ENCODE results near the gene ASCC1.
"Not testable (repeated sequence)": the region's sequence is repeated elsewhere in the genome, so short reads cannot be mapped to it uniquely, and the experiment has no call there.

Gene ASCC1

DNA sequence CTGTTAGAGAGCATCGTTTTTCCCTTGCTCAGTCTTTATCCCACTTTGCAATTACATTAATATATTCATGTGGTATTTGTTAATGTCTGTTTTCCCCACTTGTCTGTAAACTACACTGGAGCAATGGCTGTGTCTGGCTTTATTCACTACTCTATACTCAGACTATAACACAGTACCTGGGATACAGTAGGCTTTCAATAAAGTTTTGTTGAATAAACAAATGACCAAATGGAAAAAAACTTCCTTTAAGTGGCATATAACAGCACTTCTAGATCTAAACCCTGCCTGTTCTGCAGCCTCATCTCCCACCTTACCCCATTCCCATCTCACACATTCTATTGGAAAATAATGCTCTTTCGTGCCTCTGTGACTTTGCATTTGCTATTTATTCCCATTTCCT is 70.4 kb downstream of the ASCC1 start:
- Mint-ChIP-seq H3K27ac (no peak overlapping the region), H3K4me1 (peaks cover 27% of the 10 kb centered on the region), H3K4me3 (no peak overlapping the region), H3K27me3 (no peaks in the 10 kb centered on the region), H3K9me3 (no peaks in the 10 kb centered on the region)
- ATAC-seq, result no peak
- no peak for DNase-seq

DNA sequence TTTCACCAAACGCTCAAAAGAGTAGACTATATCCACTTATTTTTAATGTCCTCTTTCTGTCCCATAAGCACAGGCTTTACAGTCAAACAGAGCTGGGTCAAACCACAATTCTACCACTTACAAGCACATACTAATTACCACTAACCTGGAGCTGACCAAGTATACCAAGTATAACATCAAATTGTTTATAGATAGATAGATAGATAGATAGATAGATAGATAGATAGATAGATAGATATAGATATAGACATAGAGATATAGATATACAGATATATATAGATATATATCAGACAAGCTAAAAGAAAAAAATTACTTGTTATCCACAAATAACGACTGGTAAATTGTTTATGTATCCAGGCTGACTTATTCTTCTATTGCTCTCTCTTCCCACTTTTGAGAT is 75.2 kb downstream of the ASCC1 start:
- DNase-seq, result no peak
- Mint-ChIP-seq H3K4me3 (no peak overlapping the region), H3K27ac (peak overlapping the region in 1 of 2 donors; percentile 62), H3K27me3 (no peaks in the 10 kb centered on the region), H3K4me1 (peaks cover 9% of the 10 kb centered on the region), H3K9me3 (no peaks in the 10 kb centered on the region)
- ATAC-seq, result no peak

DNA sequence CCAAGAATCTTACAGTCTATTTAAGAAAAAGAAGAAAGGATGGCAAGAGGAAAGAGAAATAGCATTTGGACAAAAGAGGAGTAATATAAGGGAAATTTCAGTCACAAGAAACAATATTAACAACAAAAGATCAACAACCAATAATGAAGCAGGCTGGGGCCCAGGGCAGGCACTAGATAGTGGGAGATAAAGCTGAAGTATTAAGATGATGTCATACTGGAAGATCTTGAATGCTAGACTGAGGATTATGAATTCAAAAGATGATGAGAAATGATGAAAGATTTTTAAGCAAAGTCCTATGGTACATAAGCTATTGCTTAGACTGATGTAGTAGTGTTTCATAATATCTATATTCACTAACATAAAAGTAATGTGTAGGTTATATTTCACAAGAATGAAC is 75.9 kb downstream of the ASCC1 start:
- no peaks in the 10 kb centered on the region for H3K27me3 Mint-ChIP-seq
- ATAC-seq (no peak), DNase-seq (no peak)
- no peak overlapping the region for H3K4me3 Mint-ChIP-seq
- H3K27ac Mint-ChIP-seq, result no peak overlapping the region
- peaks cover 15% of the 10 kb centered on the region for H3K4me1 Mint-ChIP-seq
- no peaks in the 10 kb centered on the region for H3K9me3 Mint-ChIP-seq

DNA sequence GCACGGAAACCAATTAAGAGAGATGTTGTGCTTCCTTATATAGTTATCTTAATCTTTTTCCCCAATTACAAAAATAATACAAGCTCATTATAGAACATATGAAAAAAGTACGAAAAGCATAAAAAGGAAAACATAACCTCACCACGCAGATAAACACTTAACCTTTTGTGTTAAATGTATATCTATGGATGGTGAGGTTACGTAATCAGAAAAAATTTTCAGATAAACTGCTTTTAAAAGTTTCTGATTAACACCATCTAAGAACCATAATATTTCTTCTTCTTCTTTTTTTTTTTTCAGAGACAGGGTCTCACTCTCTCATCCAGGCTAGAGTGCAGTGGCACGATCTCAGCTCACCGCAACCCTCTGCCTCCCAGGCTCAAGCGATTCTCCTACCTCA is 78.5 kb downstream of the ASCC1 start:
- H3K27ac Mint-ChIP-seq, result no peak overlapping the region
- peaks cover 40% of the 10 kb centered on the region for H3K4me1 Mint-ChIP-seq
- no peak for ATAC-seq

DNA sequence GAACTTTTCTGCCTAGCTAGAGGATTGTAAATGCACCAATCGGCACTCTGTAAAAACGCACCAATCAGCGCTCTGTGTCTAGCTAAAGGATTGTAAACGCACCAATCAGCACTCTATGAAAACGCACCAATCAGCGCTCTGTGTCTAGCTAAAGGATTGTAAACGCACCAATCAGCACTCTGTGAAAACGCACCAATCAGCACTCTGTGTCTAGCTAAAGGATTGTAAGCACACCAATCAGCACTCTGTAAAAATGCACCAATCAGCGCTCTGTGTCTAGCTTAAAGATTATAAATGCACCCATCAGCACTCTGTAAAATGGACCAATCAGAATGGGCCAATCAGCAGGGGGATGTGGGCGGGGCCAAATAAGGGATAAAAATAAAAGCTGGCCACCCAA is 79.9 kb downstream of the ASCC1 start:
- DNase-seq, H3K4me3 Mint-ChIP-seq, H3K27me3 Mint-ChIP-seq, ATAC-seq, H3K27ac Mint-ChIP-seq, H3K9me3 Mint-ChIP-seq: not testable (repeated sequence)
- H3K4me1 Mint-ChIP-seq, result peaks cover 48% of the 10 kb centered on the region

More for the DNA sequence above, 78.5 kb downstream of the ASCC1 start:
- Mint-ChIP-seq H3K9me3 (no peaks in the 10 kb centered on the region), H3K27me3 (no peaks in the 10 kb centered on the region), H3K4me3 (no peak overlapping the region)
- no peak for DNase-seq

DNA sequence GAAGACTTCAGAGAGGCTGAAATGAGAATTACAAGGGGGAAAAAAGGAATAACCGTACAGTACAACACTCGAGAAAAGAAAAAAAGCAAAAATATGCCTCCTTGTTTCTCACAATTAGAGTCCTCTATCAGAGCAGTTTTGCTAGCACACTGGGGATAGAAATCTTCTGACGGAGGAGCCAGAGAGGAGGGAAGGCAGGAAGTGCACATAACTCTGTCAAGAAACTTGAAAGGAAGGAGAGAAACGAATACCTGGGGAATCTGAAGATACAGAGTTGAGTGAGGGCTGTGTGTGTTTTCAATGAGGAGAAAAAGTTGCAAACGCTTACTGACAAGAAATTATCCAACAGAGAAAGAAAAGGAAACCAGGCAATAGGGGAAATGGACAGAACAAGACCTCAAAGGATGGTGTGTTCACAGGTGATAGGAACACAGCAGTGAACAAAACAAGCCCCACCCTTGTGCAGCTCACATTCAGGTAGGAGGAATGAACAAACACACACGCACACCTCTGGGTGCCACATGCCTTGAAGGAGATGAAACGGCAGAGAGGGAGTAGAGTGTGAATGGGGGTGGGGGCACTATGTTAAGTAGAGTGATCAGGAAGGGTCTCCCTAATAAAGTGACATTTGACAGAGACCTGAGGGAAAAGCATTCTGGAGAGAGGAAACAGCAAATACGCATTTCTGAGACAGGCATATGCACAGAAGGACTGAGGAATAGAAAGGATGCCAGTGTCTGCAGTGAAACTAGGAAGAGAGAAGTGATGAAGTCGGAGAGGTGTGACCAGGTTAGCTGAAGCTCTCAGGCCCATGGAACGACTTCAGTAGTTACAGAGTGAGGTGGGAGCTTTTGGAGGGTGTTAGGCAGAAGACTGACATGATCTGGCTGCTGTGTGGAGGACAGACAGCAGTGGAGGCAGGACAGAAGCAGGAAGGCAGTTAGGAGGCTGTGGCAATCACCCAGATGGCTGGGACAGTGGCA is 81.0 kb downstream of the ASCC1 start:
- Mint-ChIP-seq H3K9me3 (no peaks in the 10 kb centered on the region), H3K27ac (peak overlapping the region in 1 of 2 donors; percentile 90), H3K27me3 (no peaks in the 10 kb centered on the region), H3K4me1 (peaks cover 45% of the 10 kb centered on the region), H3K4me3 (peak overlapping the region; percentile 2 to 30)
- no peak for ATAC-seq
- DNase-seq, result no peak

DNA sequence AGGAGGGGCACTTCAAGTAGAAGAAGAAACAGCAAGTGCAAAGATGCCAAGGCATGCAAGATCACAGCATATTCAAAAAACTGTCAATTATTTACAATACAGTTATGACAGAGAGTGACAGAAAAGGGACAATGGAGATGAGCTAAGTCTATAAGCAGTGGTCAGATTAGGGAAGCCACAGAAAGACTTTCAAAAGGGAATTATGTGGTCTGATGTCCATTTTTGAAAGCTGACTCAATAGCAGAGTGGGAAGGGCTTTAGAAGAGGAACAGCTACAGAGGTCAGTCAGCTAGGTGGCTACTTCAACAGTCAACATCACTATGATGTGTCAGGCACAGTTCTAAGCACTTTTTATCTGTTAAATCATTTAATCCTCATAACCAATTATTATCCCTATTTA is 82.6 kb downstream of the ASCC1 start:
- ATAC-seq (peak; percentile 71), DNase-seq (no peak)
- Mint-ChIP-seq H3K4me3 (no peak overlapping the region), H3K4me1 (peaks cover 46% of the 10 kb centered on the region), H3K27me3 (no peaks in the 10 kb centered on the region), H3K27ac (no peak overlapping the region), H3K9me3 (no peaks in the 10 kb centered on the region)

DNA sequence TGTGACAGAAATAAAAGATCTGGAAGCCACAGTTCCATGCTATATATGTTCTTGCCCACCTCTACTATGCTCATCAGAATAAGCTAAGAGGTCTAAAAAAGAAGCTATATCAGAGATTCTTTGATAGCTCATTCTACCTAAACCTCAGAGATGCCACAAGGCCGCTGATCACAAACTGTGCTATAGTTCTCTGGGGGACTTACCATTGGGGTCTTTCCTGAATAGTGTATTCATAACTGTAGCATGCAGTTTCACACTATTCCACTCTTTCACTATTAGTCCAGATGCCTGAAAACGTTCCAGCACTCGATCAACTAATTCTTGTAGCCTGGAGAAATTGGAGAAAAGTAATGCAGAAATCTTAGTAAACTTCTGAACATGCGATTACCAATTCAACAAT is 83.2 kb downstream of the ASCC1 start:
- Mint-ChIP-seq H3K4me3 (no peak overlapping the region), H3K4me1 (peaks cover 46% of the 10 kb centered on the region), H3K27me3 (no peaks in the 10 kb centered on the region), H3K27ac (no peak overlapping the region), H3K9me3 (no peaks in the 10 kb centered on the region)
- no peak for ATAC-seq
- DNase-seq, result no peak

DNA sequence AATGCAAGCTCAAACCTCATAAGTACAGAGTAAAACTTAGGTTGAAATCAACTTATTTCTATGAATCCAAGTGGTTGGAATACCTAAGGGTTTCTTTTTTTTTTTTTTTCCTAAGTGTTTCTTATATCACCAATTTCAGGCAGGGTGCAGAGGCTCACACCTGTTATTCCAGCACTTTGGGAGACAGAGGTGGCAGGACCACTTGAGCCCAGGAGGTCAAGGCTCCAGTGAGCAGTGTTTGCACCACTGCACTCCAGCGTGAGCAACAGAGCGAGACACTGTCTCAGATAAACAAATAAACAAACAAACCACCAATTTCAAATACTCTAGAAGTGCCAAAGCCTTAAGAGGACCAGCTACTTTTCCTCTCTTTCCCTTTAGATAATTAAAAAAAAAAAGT is 88.5 kb downstream of the ASCC1 start:
- Mint-ChIP-seq H3K9me3 (no peaks in the 10 kb centered on the region), H3K27me3 (no peaks in the 10 kb centered on the region), H3K27ac (no peak overlapping the region), H3K4me1 (peaks cover 35% of the 10 kb centered on the region), H3K4me3 (no peak overlapping the region)
- no peak for ATAC-seq
- DNase-seq, result no peak

DNA sequence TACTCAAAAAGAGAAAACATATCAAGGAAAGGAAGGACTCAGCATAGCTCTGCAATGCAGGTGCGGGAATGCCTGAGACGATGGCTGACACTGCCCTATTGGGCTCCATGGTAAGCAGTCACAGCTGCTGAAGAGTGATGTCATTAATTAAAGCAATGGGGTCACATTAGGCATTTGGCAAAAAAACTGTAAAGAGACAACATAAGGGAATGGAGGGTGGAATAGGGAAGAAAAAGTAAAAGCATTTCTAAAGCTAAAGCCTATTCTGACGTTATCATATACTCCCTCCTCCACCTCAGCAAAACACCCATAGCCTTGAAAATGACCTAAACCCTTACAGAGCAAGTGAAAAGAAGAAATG is 89.2 kb downstream of the ASCC1 start:
- ATAC-seq (no peak), DNase-seq (no peak)
- Mint-ChIP-seq H3K9me3 (no peaks in the 10 kb centered on the region), H3K27me3 (no peaks in the 10 kb centered on the region), H3K27ac (no peak overlapping the region), H3K4me1 (peaks cover 35% of the 10 kb centered on the region), H3K4me3 (no peak overlapping the region)

DNA sequence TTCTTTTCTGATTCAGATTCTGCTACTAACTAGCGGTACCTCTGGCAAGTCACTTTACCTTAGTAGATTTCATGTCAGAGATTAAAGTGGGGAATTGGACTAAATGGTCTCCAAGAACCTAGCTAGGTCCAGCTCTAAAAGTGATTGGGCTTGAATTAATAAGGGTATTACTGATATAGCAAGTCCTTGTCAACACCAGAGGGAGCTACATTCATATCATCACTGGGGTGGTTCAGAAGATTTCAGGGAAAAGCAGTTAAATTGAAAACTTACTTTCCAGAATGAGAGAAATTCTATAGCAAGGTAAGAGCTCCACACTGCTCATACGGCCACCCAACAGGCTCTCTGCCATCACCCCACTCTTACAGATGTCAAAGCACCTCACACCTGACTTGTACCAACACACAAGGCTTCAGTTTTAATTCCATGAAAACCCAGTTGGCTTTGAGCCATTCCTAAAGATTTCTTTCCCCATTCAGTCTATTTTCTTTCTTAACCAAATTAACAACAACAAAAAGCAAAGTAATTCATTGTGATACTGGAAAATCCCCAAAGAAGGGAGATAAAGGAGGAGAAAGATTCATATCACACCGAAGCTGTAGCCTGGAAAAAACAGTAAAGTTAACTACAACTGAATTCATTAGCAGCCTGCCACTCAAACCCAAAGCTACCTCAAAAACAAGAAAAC is 89.7 kb downstream of the ASCC1 start:
- no peaks in the 10 kb centered on the region for H3K27me3 Mint-ChIP-seq
- no peaks in the 10 kb centered on the region for H3K9me3 Mint-ChIP-seq
- no peak overlapping the region for H3K27ac Mint-ChIP-seq
- DNase-seq, result no peak
- H3K4me1 Mint-ChIP-seq, result peaks cover 40% of the 10 kb centered on the region
- no peak overlapping the region for H3K4me3 Mint-ChIP-seq
- ATAC-seq, result no peak

DNA sequence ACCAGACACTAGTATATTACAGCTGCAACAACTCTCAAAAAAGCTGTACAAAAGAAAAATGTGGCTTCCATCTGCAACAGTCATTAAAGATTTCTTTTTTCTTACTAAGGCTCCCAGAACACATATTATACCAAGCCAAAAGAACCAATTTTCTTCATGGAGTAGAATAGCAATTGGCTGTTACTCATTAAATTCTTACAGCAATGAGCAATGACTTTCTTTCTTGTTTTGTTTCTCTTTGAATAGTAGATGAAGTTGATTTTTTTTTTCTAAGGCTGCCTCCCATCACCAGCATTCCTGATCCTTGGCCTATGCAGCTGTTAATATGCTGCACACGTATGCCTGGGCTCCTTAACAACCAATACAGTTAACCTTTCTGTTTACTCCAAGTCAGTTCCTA is 91.1 kb downstream of the ASCC1 start:
- Mint-ChIP-seq H3K9me3 (no peaks in the 10 kb centered on the region), H3K27me3 (no peaks in the 10 kb centered on the region), H3K27ac (no peak overlapping the region), H3K4me3 (no peak overlapping the region), H3K4me1 (peaks cover 39% of the 10 kb centered on the region)
- ATAC-seq (no peak), DNase-seq (no peak)

DNA sequence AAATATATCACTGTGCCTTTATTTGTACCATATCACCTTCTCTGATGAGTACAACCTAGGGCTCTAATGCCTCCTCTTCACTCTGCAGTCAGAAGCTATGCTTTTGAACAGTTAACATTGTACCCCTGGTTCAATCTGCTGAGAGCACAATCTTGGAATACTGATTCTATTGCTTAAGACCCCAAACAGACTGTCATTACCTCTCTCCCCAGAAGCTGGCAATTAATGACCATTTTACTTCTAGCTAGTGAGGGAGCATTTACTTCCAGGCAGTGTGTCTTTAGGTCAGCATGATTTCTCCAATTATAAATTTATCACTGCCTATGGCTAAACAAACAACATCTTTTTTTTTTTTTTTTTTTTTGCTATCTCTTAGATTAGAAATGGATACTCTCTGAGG is 91.7 kb downstream of the ASCC1 start:
- Mint-ChIP-seq H3K4me3 (no peak overlapping the region), H3K27ac (no peak overlapping the region), H3K9me3 (no peaks in the 10 kb centered on the region), H3K4me1 (peaks cover 36% of the 10 kb centered on the region), H3K27me3 (no peaks in the 10 kb centered on the region)
- DNase-seq, result no peak
- ATAC-seq, result no peak

DNA sequence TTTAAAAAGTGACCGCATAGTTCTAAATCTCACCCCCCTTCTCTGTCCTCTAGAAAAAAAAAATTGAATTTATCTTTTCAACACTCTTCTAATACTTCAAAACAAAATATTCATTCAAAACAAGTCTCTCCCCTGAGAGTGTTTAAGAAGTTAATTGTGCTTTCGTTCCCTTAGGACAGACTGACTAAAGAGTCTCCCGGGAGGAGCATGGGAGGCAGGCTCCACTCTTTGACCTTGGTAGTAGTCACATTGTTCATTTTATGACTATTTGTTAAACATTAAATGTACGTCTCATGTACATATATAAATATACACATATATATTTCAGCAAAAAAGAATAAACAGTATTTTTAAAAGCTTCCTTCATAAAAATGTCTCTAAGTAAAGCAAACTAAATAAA is 92.5 kb downstream of the ASCC1 start:
- Mint-ChIP-seq H3K9me3 (no peaks in the 10 kb centered on the region), H3K27me3 (no peaks in the 10 kb centered on the region), H3K4me1 (peaks cover 36% of the 10 kb centered on the region), H3K4me3 (no peak overlapping the region), H3K27ac (peak overlapping the region in 1 of 2 donors; percentile 22)
- DNase-seq, result no peak
- no peak for ATAC-seq

DNA sequence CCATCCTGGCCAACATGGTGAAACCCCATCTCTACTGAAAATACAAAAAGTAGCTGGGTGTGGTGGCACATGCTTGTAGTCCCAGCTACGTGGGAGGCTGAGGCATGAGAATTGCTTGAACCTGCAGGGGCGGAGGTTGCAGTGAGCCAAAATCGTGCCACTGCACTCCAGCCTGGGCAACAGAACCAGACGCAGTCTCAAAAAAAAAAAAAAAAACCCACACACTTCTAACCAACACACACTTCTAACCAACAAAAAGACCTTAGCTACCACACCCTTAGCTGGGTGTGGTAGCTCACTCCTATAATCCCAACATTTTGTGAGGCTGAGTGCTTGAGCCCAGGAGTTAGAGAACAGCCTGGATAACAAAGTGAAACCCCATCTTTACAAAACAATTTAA is 93.9 kb downstream of the ASCC1 start:
- Mint-ChIP-seq H3K27me3 (no peaks in the 10 kb centered on the region), H3K9me3 (peaks cover 4 to 5% of the 10 kb centered on the region in 2 donors), H3K4me1 (peaks cover 36% of the 10 kb centered on the region), H3K4me3 (peak overlapping the region in 1 of 2 donors; percentile 11), H3K27ac (peak overlapping the region; percentile 9 to 77)
- DNase-seq, result no peak
- no peak for ATAC-seq

DNA sequence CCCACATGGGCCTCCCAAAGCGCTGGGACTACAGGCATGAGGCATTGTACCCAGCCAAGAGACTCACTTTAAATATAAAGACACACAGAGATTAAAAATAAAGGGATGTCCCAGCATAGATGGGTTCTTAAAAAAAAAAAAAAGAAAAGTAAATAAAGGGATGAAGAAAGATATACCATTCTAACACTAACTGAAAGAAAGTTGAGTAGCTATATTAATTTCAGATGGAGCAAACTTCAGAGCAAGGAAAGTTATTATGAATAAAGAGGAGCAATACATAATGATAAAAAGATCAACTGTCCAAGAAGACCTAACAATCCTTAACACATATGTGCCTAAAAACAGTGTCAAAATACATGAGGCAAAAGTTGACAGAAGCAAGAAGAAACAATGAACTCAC is 94.7 kb downstream of the ASCC1 start:
- H3K27me3 Mint-ChIP-seq, result no peaks in the 10 kb centered on the region
- H3K4me3 Mint-ChIP-seq, result no peak overlapping the region
- H3K27ac Mint-ChIP-seq, result peak overlapping the region in 1 of 2 donors; percentile 78
- peaks cover 30% of the 10 kb centered on the region for H3K4me1 Mint-ChIP-seq
- peaks cover 4 to 11% of the 10 kb centered on the region in 2 donors for H3K9me3 Mint-ChIP-seq
- no peak for ATAC-seq
- DNase-seq, result no peak
